Mesenchymal stem cell (in vitro differentiated cells and primary cell): ENCODE data around the gene ITPKC.

ENCODE experiments used
- DNase-seq: peaks from one replicate; pipeline ENCODE4 v3.0.0-alpha.2; 2013
- H2AFZ ChIP-seq: one replicate; pipeline ENCODE4 v1.6.1; 2013; ENCODE audit warnings: low read depth, mild to moderate bottlenecking, control low read depth, inconsistent platforms, low read length, moderate library complexity
- H2AK5ac ChIP-seq: 2 replicates; pipeline ENCODE4 v1.6.1; 2013; ENCODE audit warnings: low read length, moderate library complexity, mild to moderate bottlenecking, inconsistent platforms; ENCODE audit not compliant: severe bottlenecking
- H2BK120ac ChIP-seq: one replicate; pipeline ENCODE4 v1.6.1; 2013; ENCODE audit warnings: low read depth, mild to moderate bottlenecking, inconsistent platforms, low read length, moderate library complexity
- H2BK12ac ChIP-seq, 2 experiments: one replicate each; pipeline ENCODE4 v1.6.1; 2013; ENCODE audit warnings: inconsistent platforms in 2 of 2, low read length in 2 of 2, mild to moderate bottlenecking in 2 of 2, moderate library complexity in 2 of 2, control low read depth in 1 of 2
- H2BK15ac ChIP-seq: one replicate; pipeline ENCODE4 v1.6.1; 2013; ENCODE audit warnings: mild to moderate bottlenecking, low read depth, inconsistent platforms; ENCODE audit not compliant: poor library complexity, severe bottlenecking
- H2BK5ac ChIP-seq: 2 replicates; pipeline ENCODE4 v1.6.1; 2013; ENCODE audit warnings: low read depth, mild to moderate bottlenecking, low read length, control low read depth, inconsistent platforms; ENCODE audit not compliant: poor library complexity, severe bottlenecking
- H3K14ac ChIP-seq, 2 experiments: one replicate each; pipeline ENCODE4 v1.6.1; 2013; ENCODE audit warnings: inconsistent platforms in 2 of 2, low read length in 2 of 2, control low read depth in 1 of 2, mild to moderate bottlenecking in 1 of 2, moderate library complexity in 1 of 2
- H3K18ac ChIP-seq, 2 experiments: one replicate each; pipeline ENCODE4 v1.6.1; 2013; ENCODE audit warnings: inconsistent platforms in 2 of 2, low read length in 2 of 2, control low read depth in 1 of 2, low read depth in 1 of 2, mild to moderate bottlenecking in 1 of 2
- H3K23ac ChIP-seq, 2 experiments: one replicate each; pipeline ENCODE4 v1.6.1; 2013; ENCODE audit warnings: inconsistent platforms in 2 of 2, low read length in 2 of 2, mild to moderate bottlenecking in 2 of 2, moderate library complexity in 2 of 2, control low read depth in 1 of 2
- H3K27ac ChIP-seq: 2 replicates; pipeline ENCODE4 v1.5.1; 2013; ENCODE audit warnings: mild to moderate bottlenecking, moderate library complexity, low read length, control low read depth, inconsistent platforms; ENCODE audit not compliant: poor library complexity, severe bottlenecking
- H3K27me3 ChIP-seq, 2 experiments: 2 replicates each; pipeline versions ENCODE4 v1.6.1 to v1.7.0; 2013; ENCODE audit warnings: low read length in 2 of 2, mild to moderate bottlenecking in 2 of 2, moderate library complexity in 2 of 2, control low read depth in 1 of 2, inconsistent platforms in 1 of 2; ENCODE audit not compliant: control insufficient read depth in 1 of 2, insufficient read depth in 1 of 2
- H3K36me3 ChIP-seq, 2 experiments: 2 replicates each; pipeline versions ENCODE4 v1.6.1 to v1.7.0; 2013; ENCODE audit warnings: low read length in 2 of 2, control low read depth in 1 of 2, inconsistent platforms in 1 of 2, low read depth in 1 of 2, mild to moderate bottlenecking in 1 of 2; ENCODE audit not compliant: insufficient read depth in 2 of 2, control insufficient read depth in 1 of 2
- H3K4ac ChIP-seq, 2 experiments: one replicate each; pipeline ENCODE4 v1.6.1; 2013; ENCODE audit warnings: inconsistent platforms in 2 of 2, low read length in 2 of 2, mild to moderate bottlenecking in 2 of 2, moderate library complexity in 2 of 2, control low read depth in 1 of 2, low read depth in 1 of 2
- H3K4me1 ChIP-seq: 2 replicates; pipeline ENCODE4 v1.6.1; 2013; ENCODE audit warnings: low read depth, low read length, control low read depth; ENCODE audit not compliant: control insufficient read depth, insufficient read depth
- H3K4me2 ChIP-seq: 2 replicates; pipeline ENCODE4 v1.6.1; 2013; ENCODE audit warnings: low read length, mild to moderate bottlenecking, inconsistent platforms; ENCODE audit not compliant: poor library complexity, severe bottlenecking
- H3K4me3 ChIP-seq, 2 experiments: 2 replicates each; pipeline versions ENCODE4 v1.5.1 to v1.7.0; 2013; ENCODE audit warnings: low read length in 2 of 2, mild to moderate bottlenecking in 2 of 2, control low read depth in 1 of 2, low read depth in 1 of 2; ENCODE audit not compliant: insufficient read depth in 1 of 2
- H3K79me1 ChIP-seq: replicated peaks from 2 replicates; pipeline ENCODE4 v1.6.1; 2013; ENCODE audit warnings: mild to moderate bottlenecking, control low read depth, low read length, inconsistent platforms; ENCODE audit not compliant: poor library complexity, severe bottlenecking
- H3K9ac ChIP-seq: 2 replicates; pipeline ENCODE4 v1.7.0; 2013; ENCODE audit warnings: mild to moderate bottlenecking, low read length, moderate library complexity
- H3K9me3 ChIP-seq: 2 replicates; pipeline ENCODE4 v1.7.0; 2013; ENCODE audit warnings: mild to moderate bottlenecking, low read length; ENCODE audit not compliant: control insufficient read depth
- H4K8ac ChIP-seq: one replicate; pipeline ENCODE4 v1.6.1; 2013; ENCODE audit warnings: inconsistent platforms, mild to moderate bottlenecking, low read length, moderate library complexity
- H4K91ac ChIP-seq: one replicate; pipeline ENCODE4 v1.6.1; 2013; ENCODE audit warnings: mild to moderate bottlenecking, low read length, inconsistent platforms
- WGBS: methylation state at CpG from one replicate; pipeline ENCODE4 v1.1.7; 2013; ENCODE audit warnings: mixed read lengths; 5-methylcytosine and 5-hydroxymethylcytosine counted together

ITPKC gene

DNA sequence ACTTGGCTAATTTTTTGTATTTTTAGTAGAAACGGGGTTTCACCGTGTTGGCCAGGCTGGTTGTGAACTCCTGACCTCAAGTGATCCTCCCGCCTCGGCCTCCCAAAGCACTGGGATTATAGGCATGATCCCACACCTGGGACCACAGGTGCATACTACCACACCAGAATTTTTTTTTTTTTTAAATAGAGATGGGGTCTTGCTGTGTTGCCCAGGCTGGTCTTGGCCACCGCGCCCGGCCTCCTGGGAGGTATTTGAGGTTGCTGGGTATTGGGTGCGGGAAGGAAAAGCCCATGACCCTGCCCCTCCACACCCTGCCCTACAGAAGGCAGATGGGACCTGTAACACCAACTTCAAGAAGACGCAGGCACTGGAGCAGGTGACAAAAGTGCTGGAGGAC, 19.7 kb downstream of the ITPKC start:
- H3K36me3 ChIP-seq = peaks cover 68 to 71% of the 10 kb centered on the region in 2 experiments
- no peak overlapping the region for H3K9ac ChIP-seq
- H3K14ac ChIP-seq = no peak overlapping the region

GRCh38 chr19:40737102-40737644, 20.3 kb downstream of the ITPKC start:
- H2BK120ac ChIP-seq = no peak overlapping the region
- no peak overlapping the region for H3K18ac ChIP-seq
- H3K9ac ChIP-seq = no peak overlapping the region
- no peak overlapping the region for H2AK5ac ChIP-seq
- H3K4me3 ChIP-seq = no peak overlapping the region
- H4K91ac ChIP-seq = no peak overlapping the region
- H3K4me1 ChIP-seq = peaks cover 2% of the 10 kb centered on the region
- no peak overlapping the region for H3K4ac ChIP-seq
- H3K27ac ChIP-seq = no peak overlapping the region
- no peaks in the 10 kb centered on the region for H3K27me3 ChIP-seq
- H2BK5ac ChIP-seq = no peak overlapping the region
- no peak overlapping the region for H3K4me2 ChIP-seq
- H2AFZ ChIP-seq = no peak overlapping the region
- H3K79me1 ChIP-seq = peaks cover 5% of the 10 kb centered on the region
- H3K14ac ChIP-seq = no peak overlapping the region
- DNase-seq = no peak
- no peak overlapping the region for H2BK15ac ChIP-seq
- H3K9me3 ChIP-seq = no peaks in the 10 kb centered on the region
- no peak overlapping the region for H2BK12ac ChIP-seq
- no peak overlapping the region for H3K23ac ChIP-seq
- WGBS = 97% methylated on average over 9 of the region's 9 CpGs
- peaks cover 69 to 70% of the 10 kb centered on the region in 2 experiments for H3K36me3 ChIP-seq
- no peak overlapping the region for H4K8ac ChIP-seq

More for the DNA sequence above, 19.7 kb downstream of the ITPKC start:
- no peak overlapping the region for H3K27ac ChIP-seq
- H3K4ac ChIP-seq = no peak overlapping the region
- no peak overlapping the region for H4K8ac ChIP-seq
- 97% methylated on average over 8 of the region's 9 CpGs for WGBS
- no peaks in the 10 kb centered on the region for H3K9me3 ChIP-seq
- no peak overlapping the region for H3K18ac ChIP-seq
- no peak overlapping the region for H3K4me3 ChIP-seq
- H2BK5ac ChIP-seq = no peak overlapping the region
- H2BK15ac ChIP-seq = no peak overlapping the region
- no peak overlapping the region for H3K4me2 ChIP-seq
- H2AFZ ChIP-seq = no peak overlapping the region
- peaks cover 5% of the 10 kb centered on the region for H3K79me1 ChIP-seq
- H3K27me3 ChIP-seq = no peaks in the 10 kb centered on the region
- no peak overlapping the region for H4K91ac ChIP-seq
- DNase-seq = no peak
- no peak overlapping the region for H3K23ac ChIP-seq
- H2BK120ac ChIP-seq = no peak overlapping the region
- no peak overlapping the region for H2BK12ac ChIP-seq
- H3K4me1 ChIP-seq = peaks cover 2% of the 10 kb centered on the region
- H2AK5ac ChIP-seq = no peak overlapping the region

GRCh38 chr19:40739030-40739839, 22.3 kb downstream of the ITPKC start:
- Histone ChIP-seq H3K27me3 (no peaks in the 10 kb centered on the region), H3K9ac (peak overlapping the region; percentile 95), H2AK5ac (no peak overlapping the region), H3K4ac (no peak overlapping the region), H3K9me3 (no peaks in the 10 kb centered on the region), H2BK12ac (no peak overlapping the region), H2BK5ac (no peak overlapping the region), H2BK15ac (no peak overlapping the region), H3K14ac (no peak overlapping the region), H4K91ac (no peak overlapping the region), H3K4me1 (peaks cover 6% of the 10 kb centered on the region), H3K27ac (no peak overlapping the region), H2BK120ac (no peak overlapping the region), H3K36me3 (peaks cover 57 to 73% of the 10 kb centered on the region in 2 experiments), H2AFZ (no peak overlapping the region), H3K23ac (no peak overlapping the region), H3K4me2 (no peak overlapping the region), H4K8ac (no peak overlapping the region), H3K4me3 (no peak overlapping the region), H3K79me1 (peaks cover 5% of the 10 kb centered on the region), H3K18ac (no peak overlapping the region)
- WGBS = 95% methylated on average over 22 of the region's 22 CpGs
- no peak for DNase-seq

- Histone ChIP-seq H3K14ac (no peak overlapping the region), H2AK5ac (no peak overlapping the region), H3K4me1 (peaks cover 14% of the 10 kb centered on the region), H3K9me3 (no peaks in the 10 kb centered on the region), H2BK5ac (no peak overlapping the region), H4K91ac (peak overlapping the region; percentile 10), H3K4me3 (peak overlapping the region in 1 of 2 experiments; percentile 67), H3K27me3 (no peaks in the 10 kb centered on the region), H3K4ac (no peak overlapping the region), H2BK15ac (no peak overlapping the region), H2AFZ (no peak overlapping the region), H3K27ac (no peak overlapping the region), H3K79me1 (peaks cover 4% of the 10 kb centered on the region), H2BK12ac (no peak overlapping the region), H3K18ac (no peak overlapping the region), H3K4me2 (no peak overlapping the region), H2BK120ac (no peak overlapping the region), H3K9ac (peak overlapping the region; percentile 95), H3K36me3 (peaks cover 48 to 64% of the 10 kb centered on the region in 2 experiments), H4K8ac (no peak overlapping the region), H3K23ac (no peak overlapping the region)
- WGBS = 82% methylated on average over 16 of the region's 16 CpGs
- no peak for DNase-seq
Measured at GRCh38 chr19:40739871-40740703, 23.2 kb downstream of the ITPKC start.
